ENCODE results near the gene ARIH2. TPM values are rescaled to one million over a fixed set of nuclear protein-coding genes. Genes with fewer than 3 reads are reported as not detected.

ARIH2 gene
- total and polyA plus RNA-seq, 2 of the 4 experiments (the other 2 are of a cell fraction): 62.3 to 93.7 TPM

DNA sequence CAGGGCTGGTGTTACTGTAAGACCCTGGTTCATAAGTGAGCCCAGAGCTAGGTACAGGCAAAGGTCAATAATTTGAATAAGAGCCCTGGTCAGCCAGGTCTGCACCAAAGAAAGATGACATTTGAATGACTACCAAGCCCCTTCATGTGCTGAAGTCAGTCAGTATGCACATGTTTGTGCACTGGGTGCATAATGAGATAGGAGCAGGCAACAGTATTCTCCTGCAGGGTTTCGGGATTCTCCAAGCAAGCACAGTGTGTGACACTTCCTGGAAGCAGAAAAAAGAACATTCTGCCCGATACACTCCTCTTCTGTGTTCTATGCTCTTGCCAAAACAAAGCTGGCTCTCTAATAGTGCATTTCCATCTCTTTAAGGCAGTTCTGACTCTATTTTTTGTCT, 116.0 kb downstream of the ARIH2 start:
- Histone ChIP-seq H2AFZ (replicated peaks; ENCODE audit: low read length, poor library complexity) (no peak overlapping the region), H4K8ac (ENCODE audit: low read depth in 2 of 2, low read length in 2 of 2) (no peak overlapping the region), H3K4ac (ENCODE audit: low read depth, low read length) (no peak overlapping the region), H3K9ac (ENCODE audit: low read depth, low read length) (no peak overlapping the region), H4K20me1 (ENCODE audit: insufficient read depth, low read length) (no peaks in the 10 kb centered on the region), H4K5ac (ENCODE audit: low read depth, low read length) (no peak overlapping the region), H3K23ac (ENCODE audit: low read depth, low read length) (no peak overlapping the region), H2BK20ac (ENCODE audit: low read depth, low read length) (no peak overlapping the region), H3K18ac (ENCODE audit: low read depth, low read length) (no peak overlapping the region), H3K14ac (replicated peaks; ENCODE audit: low read depth, low read length) (no peak overlapping the region), H3K79me1 (ENCODE audit: low read depth in 1 of 2, low read length in 2 of 2) (peaks cover 11 to 27% of the 10 kb centered on the region in 2 experiments), H2BK120ac (ENCODE audit: low read depth, low read length) (no peak overlapping the region), H2AK5ac (ENCODE audit: low read depth, low read length) (no peak overlapping the region), H4K91ac (ENCODE audit: insufficient read depth, low read depth, low read length) (no peak overlapping the region), H3K9me1 (ENCODE audit: insufficient read depth, low read length) (no peaks in the 10 kb centered on the region), H2BK15ac (ENCODE audit: low read depth, low read length) (no peak overlapping the region), H3K4me2 (ENCODE audit: low read depth, low read length) (no peak overlapping the region), H3K27me3 (ENCODE audit: control insufficient read depth, insufficient read depth, low read length) (no peaks in the 10 kb centered on the region), H3K36me3 (ENCODE audit: control insufficient read depth, insufficient read depth, low read length) (peaks cover 43% of the 10 kb centered on the region), H3K56ac (ENCODE audit: extremely low read depth, insufficient read depth, low read length) (no peak overlapping the region), H2AK9ac (replicated peaks; ENCODE audit: low read depth, low read length, poor library complexity) (no peak overlapping the region), H3K9me3 (ENCODE audit: control insufficient read depth, insufficient read depth, low read length) (no peaks in the 10 kb centered on the region), H3K27ac (ENCODE audit: insufficient read depth, low read length) (no peak overlapping the region), H3K4me1 (ENCODE audit: control insufficient read depth, insufficient read depth, low read length) (peaks cover 2% of the 10 kb centered on the region; the same call in 1 of the 2 replicates), H3K4me3 (ENCODE audit: insufficient read depth, low read depth, low read length) (no peak overlapping the region), H2BK5ac (ENCODE audit: low read depth, low read length, poor library complexity, severe bottlenecking) (no peak overlapping the region)
- ATAC-seq (ENCODE audit: low read depth) (no peak), DNase-seq (no peak)
- no TSS peak for BruUV-seq (replicated peaks)
- TF ChIP-seq POLR2A (IDR thresholded peaks at IDR 0.05; ENCODE audit: low read depth, low read length) (no peak), SMC3 (IDR thresholded peaks at IDR 0.05; ENCODE audit: low read depth, low read length) (no peak), CHD1 (IDR thresholded peaks at IDR 0.05; ENCODE audit: low read depth, low read length) (no peak), BHLHE40 (IDR thresholded peaks at IDR 0.05; ENCODE audit: low read depth, low read length) (no peak), FOS (IDR thresholded peaks at IDR 0.05; ENCODE audit: low read depth, low read length) (no peak), CEBPB (IDR thresholded peaks at IDR 0.05; ENCODE audit: low read depth, low read length) (no peak), MAZ (IDR thresholded peaks at IDR 0.05; ENCODE audit: borderline replicate concordance, low read depth, low read length) (no peak)
- TF ChIP-seq, protein P1, sequence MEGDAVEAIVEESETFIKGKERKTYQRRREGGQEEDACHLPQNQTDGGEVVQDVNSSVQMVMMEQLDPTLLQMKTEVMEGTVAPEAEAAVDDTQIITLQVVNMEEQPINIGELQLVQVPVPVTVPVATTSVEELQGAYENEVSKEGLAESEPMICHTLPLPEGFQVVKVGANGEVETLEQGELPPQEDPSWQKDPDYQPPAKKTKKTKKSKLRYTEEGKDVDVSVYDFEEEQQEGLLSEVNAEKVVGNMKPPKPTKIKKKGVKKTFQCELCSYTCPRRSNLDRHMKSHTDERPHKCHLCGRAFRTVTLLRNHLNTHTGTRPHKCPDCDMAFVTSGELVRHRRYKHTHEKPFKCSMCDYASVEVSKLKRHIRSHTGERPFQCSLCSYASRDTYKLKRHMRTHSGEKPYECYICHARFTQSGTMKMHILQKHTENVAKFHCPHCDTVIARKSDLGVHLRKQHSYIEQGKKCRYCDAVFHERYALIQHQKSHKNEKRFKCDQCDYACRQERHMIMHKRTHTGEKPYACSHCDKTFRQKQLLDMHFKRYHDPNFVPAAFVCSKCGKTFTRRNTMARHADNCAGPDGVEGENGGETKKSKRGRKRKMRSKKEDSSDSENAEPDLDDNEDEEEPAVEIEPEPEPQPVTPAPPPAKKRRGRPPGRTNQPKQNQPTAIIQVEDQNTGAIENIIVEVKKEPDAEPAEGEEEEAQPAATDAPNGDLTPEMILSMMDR (conservative IDR thresholded peaks at IDR 0.05; ENCODE audit: low read depth, low read length): no peak
- TF ChIP-seq, protein P2, sequence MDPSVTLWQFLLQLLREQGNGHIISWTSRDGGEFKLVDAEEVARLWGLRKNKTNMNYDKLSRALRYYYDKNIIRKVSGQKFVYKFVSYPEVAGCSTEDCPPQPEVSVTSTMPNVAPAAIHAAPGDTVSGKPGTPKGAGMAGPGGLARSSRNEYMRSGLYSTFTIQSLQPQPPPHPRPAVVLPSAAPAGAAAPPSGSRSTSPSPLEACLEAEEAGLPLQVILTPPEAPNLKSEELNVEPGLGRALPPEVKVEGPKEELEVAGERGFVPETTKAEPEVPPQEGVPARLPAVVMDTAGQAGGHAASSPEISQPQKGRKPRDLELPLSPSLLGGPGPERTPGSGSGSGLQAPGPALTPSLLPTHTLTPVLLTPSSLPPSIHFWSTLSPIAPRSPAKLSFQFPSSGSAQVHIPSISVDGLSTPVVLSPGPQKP (IDR thresholded peaks at IDR 0.05; ENCODE audit: borderline replicate concordance, low read depth, low read length): no peak
- intact Hi-C loops (cut with micrococcal nuclease) (no loop called here), in situ Hi-C loops (cut with MboI; ENCODE audit: low sequenced_read_pairs) (no loop called here), dilution Hi-C loops (cut with HindIII; ENCODE audit: low sequenced_read_pairs, unreplicated experiment) (no loop called here)
- POLR2A ChIA-PET (ENCODE audit: unreplicated experiment): interaction anchor here (0.6 kb wide), 1 partner anchor 769 kb away, joined by 9 read pairs; the partner anchor contains the start of gene INKA1
- CTCF ChIA-PET: no interaction called here
- 90% methylated on average over 2 of the region's 2 CpGs; no CpG with 5 or more reads in 1 of the 2 experiments for WGBS, 2 experiments (ENCODE audit: extremely low coverage in 2 of 2, insufficient read length in 1 of 2)

All from IMR-90 (cell line).